GM12878 (cell line): Measurements from ENCODE around the gene CCNDBP1. TPM values are rescaled to one million over a fixed set of nuclear protein-coding genes. Genes with fewer than 3 reads are reported as not detected.

ENCODE experiments used
- ATAC-seq: fragments of 200-7000 bp; cut with Tn5 transposase; 3 replicates; pipeline ENCODE4 v1.9.1; 2020; ENCODE audit warnings: mild to moderate bottlenecking, moderate library complexity
- BruUV-seq: library from RNA; stranded (reverse); fragments of 400-500 nt; replicated peaks from 2 replicates; lab custom pipeline; 2021; lab: Mats Ljungman, UMichigan
- CTCF ChIA-PET: fragments of 300-600 bp; sonication (Branson Sonifier 250); formaldehyde crosslinking; extraction: SDS; loops from one replicate; lab custom pipeline; 2021; ENCODE audit warnings: inconsistent platforms; lab: Yijun Ruan, JAX
- POLR2A ChIA-PET: fragments of 350-600 bp; formaldehyde crosslinking; extraction: SDS; loops from one replicate; lab custom pipeline; 2021; ENCODE audit warnings: inconsistent platforms; lab: Charles Lee
- RAD21 ChIA-PET: fragments of 300-600 bp; sonication (Branson Sonifier 250); formaldehyde crosslinking; loops from one replicate; lab custom pipeline; 2023; ENCODE audit warnings: antibody characterized with exemption; ENCODE audit not compliant: unreplicated experiment; lab: Charles Lee
- SMC1A ChIA-PET: fragments of 300-600 bp; sonication (Branson Sonifier 250); formaldehyde crosslinking; loops from one replicate; lab custom pipeline; 2023; ENCODE audit not compliant: unreplicated experiment, uncharacterized antibody; lab: Charles Lee
- DNase-seq: peaks from one replicate; pipeline ENCODE4 v3.0.0-alpha.2; 2011; ENCODE audit warnings: low read depth, low spot score
- FAIRE-seq: peaks from 3 replicates; lab custom pipeline; 2011; peaks lifted over from hg19 to GRCh38; lab: Jason Lieb, UNC
- H2AFZ ChIP-seq: 2 replicates; pipeline ENCODE4 v1.6.0; 2011; ENCODE audit warnings: low read depth, low read length, control low read depth; ENCODE audit not compliant: control insufficient read depth
- H3K27ac ChIP-seq: 2 replicates; pipeline ENCODE4 v1.5.1; 2011; ENCODE audit warnings: control low read depth; ENCODE audit not compliant: control insufficient read depth, insufficient read depth
- H3K27me3 ChIP-seq, 2 experiments: replicated peaks in 1 of 2; 2 replicates each; pipeline versions ENCODE4 v1.6.0 to v1.6.1; 2011; ENCODE audit warnings: low read length in 1 of 2; ENCODE audit not compliant: control insufficient read depth in 2 of 2, insufficient read depth in 2 of 2
- H3K36me3 ChIP-seq, 2 experiments: 2 replicates each; pipeline ENCODE4 v1.5.1; 2011; ENCODE audit warnings: low read length in 1 of 2; ENCODE audit not compliant: control insufficient read depth in 2 of 2, insufficient read depth in 2 of 2
- H3K4me1 ChIP-seq: 2 replicates; pipeline ENCODE4 v1.6.1; 2011; ENCODE audit warnings: mild to moderate bottlenecking, low read length, moderate library complexity, mixed read lengths; ENCODE audit not compliant: control insufficient read depth, insufficient read depth
- H3K4me2 ChIP-seq: 2 replicates; pipeline ENCODE4 v1.6.0; 2011; ENCODE audit warnings: control low read depth; ENCODE audit not compliant: control insufficient read depth, insufficient read depth
- H3K4me3 ChIP-seq: fragments of 200-600 bp; sonication (generic); 2 replicates; pipeline ENCODE4 v1.5.1; 2016
- H3K79me2 ChIP-seq: 2 replicates; pipeline ENCODE4 v1.6.0; 2011; ENCODE audit warnings: low read length; ENCODE audit not compliant: control insufficient read depth, insufficient read depth
- H3K9ac ChIP-seq: 2 replicates; pipeline ENCODE4 v1.8.0; 2011; ENCODE audit warnings: low read length, control low read depth, mixed read lengths; ENCODE audit not compliant: control insufficient read depth, insufficient read depth
- H3K9me3 ChIP-seq: replicated peaks from 3 replicates; pipeline ENCODE4 v1.5.1; 2011; ENCODE audit warnings: mild to moderate bottlenecking, low read length; ENCODE audit not compliant: control insufficient read depth, insufficient read depth
- H4K20me1 ChIP-seq: 2 replicates; pipeline ENCODE4 v1.6.0; 2011; ENCODE audit not compliant: control insufficient read depth, insufficient read depth
- CTCF ChIP-seq, 3 experiments: IDR thresholded peaks in 2 of 3; conservative IDR thresholded peaks in 1 of 3; 2 replicates each; pipeline ENCODE4 v1.5.1; 2011; ENCODE audit warnings: low read depth in 3 of 3, low read length in 3 of 3, mild to moderate bottlenecking in 3 of 3, control low read depth in 2 of 3, moderate library complexity in 2 of 3, inconsistent platforms in 1 of 3, mixed read lengths in 1 of 3; ENCODE audit not compliant: control insufficient read depth in 2 of 3, insufficient read depth in 1 of 3; ENCODE audit errors: extremely low read depth in 1 of 3
- KDM1A ChIP-seq: fragments of 200-600 bp; sonication (generic); IDR thresholded peaks from 2 replicates; pipeline ENCODE4 v1.6.1; 2016; ENCODE audit warnings: borderline replicate concordance
- LARP7 ChIP-seq: fragments of 450-650 bp; IDR thresholded peaks from 2 replicates; pipeline ENCODE4 v1.6.1; 2017; ENCODE audit warnings: mild to moderate bottlenecking
- POLR2AphosphoS2 ChIP-seq: IDR thresholded peaks from 2 replicates; pipeline ENCODE4 v1.6.1; 2011; ENCODE audit warnings: low read depth, mild to moderate bottlenecking, low read length, improper control_type of control experiment, moderate library complexity
- whole genome bisulfite sequencing: methylation state at CpG from one replicate; pipeline ENCODE4 v1.1.6; 2016; ENCODE audit warnings: low lambda C conversion rate; ENCODE audit not compliant: insufficient replicate concordance, insufficient coverage; ENCODE audit errors: missing lambda C conversion rate; 5-methylcytosine and 5-hydroxymethylcytosine counted together
- in situ Hi-C: fragments of 300-500 bp; cut with MboI; formaldehyde crosslinking; loops from 9 replicates; pipeline ENCODE4 v1.14.3; 2018; ENCODE audit warnings: mixed read lengths
- intact Hi-C: fragments of 100-400 bp; cut with micrococcal nuclease; formaldehyde crosslinking; loops from one replicate; pipeline ENCODE4 v1.14.2; 2022; ENCODE audit not compliant: unreplicated experiment
- polyA plus RNA-seq, 11 experiments: library from polyadenylated mRNA; depleted of rRNA in 4 of 11; unstranded in 6 of 11; stranded (reverse) in 5 of 11; fragments of >200 nt; fragmentation: Nextera tagmentation in 4 of 11; fragmentation: Illumina TruSeq in 1 of 11; extraction: Ambion mirVana in 4 of 11; extraction: Trizol in 1 of 11; gene quantifications; 1 replicate in 1 of 11; 2 replicates in 10 of 11; pipeline versions ENCODE4 v1.2.1 to v1.2.3, GENCODE V29; 2011 to 2016; ENCODE audit warnings: inconsistent platforms in 2 of 11, missing spikeins in 2 of 11, low read depth in 1 of 11
- total RNA-seq, 4 experiments: library from RNA; depleted of rRNA in 3 of 4; stranded (reverse); fragments of >200 nt in 3 of 4; fragmentation: Illumina TruSeq in 1 of 4; extraction: Trizol in 1 of 4; gene quantifications; 2 replicates each; pipeline versions ENCODE4 v1.2.1 to v1.2.3, GENCODE V29; 2013 to 2021

Gene CCNDBP1
- total and polyA plus RNA-seq, 10 of the 15 experiments (the other 5 are each of a cell fraction or from before 2014, with no cell fraction given) = 30.1 to 86.7 (median 42.2) TPM

- no TSS peak for BruUV-seq
- H3K4me1 ChIP-seq = no peaks in the 10 kb centered on the region
- no peak for FAIRE-seq
- no peaks in the 10 kb centered on the region; the same call in 2 of the 3 replicates for H3K9me3 ChIP-seq
- H3K9ac ChIP-seq = no peak overlapping the region
- no peaks in the 10 kb centered on the region for H3K79me2 ChIP-seq
- no peaks in the 10 kb centered on the region for H3K36me3 ChIP-seq
- no peak for ATAC-seq
- ChIA-PET SMC1A (interaction anchor here (2.3 kb wide), 1 partner anchor 9 kb away, joined by 11 read pairs; no protein-coding TSS in a partner anchor), CTCF (interaction anchor here (0.6 to 2.3 kb wide), 4 partner anchors 8 to 70 kb away, joined by 3 to 14 read pairs (median 6); no protein-coding TSS in a partner anchor), RAD21 (no interaction called here), POLR2A (no interaction called here)
- no peak for DNase-seq
- no peaks in the 10 kb centered on the region for H3K27me3 ChIP-seq
- WGBS = 60% methylated on average over 7 of the region's 7 CpGs
- TF ChIP-seq LARP7 (no peak), POLR2AphosphoS2 (no peak)
- no peak overlapping the region for H3K4me3 ChIP-seq
- no peak overlapping the region for H2AFZ ChIP-seq
- in situ Hi-C loops (no loop called here), intact Hi-C loops (no loop called here)
- no peak overlapping the region for H3K27ac ChIP-seq
- no peaks in the 10 kb centered on the region for H4K20me1 ChIP-seq
- H3K4me2 ChIP-seq = no peak overlapping the region
These were observed 30.8 kb downstream of the CCNDBP1 start for GRCh38 chr15:43215961-43216360.

- H4K20me1 ChIP-seq = no peaks in the 10 kb centered on the region
- ATAC-seq = no peak
- no peak overlapping the region for H2AFZ ChIP-seq
- FAIRE-seq = no peak
- 23% methylated on average over 13 of the region's 13 CpGs for WGBS
- H3K4me3 ChIP-seq = no peak overlapping the region
- BruUV-seq = no TSS peak
- ChIA-PET RAD21 (interaction anchor here (0.6 kb wide), 1 partner anchor 1909 kb away, joined by 3 read pairs; no protein-coding TSS in a partner anchor), CTCF (interaction anchor here (1.1 to 2.4 kb wide), 3 partner anchors 15 to 66 kb away, joined by 5 to 7 read pairs (median 5); partner anchors contain the start of gene TGM5), POLR2A (no interaction called here), SMC1A (no interaction called here)
- intact Hi-C loops (no loop called here), in situ Hi-C loops (no loop called here)
- peak in 2 of 3 experiments; percentile 1 to 20; a peak in 1 of 6 replicates for TF ChIP-seq CTCF (IDR thresholded peaks at IDR 0.05 in 2 of 3, conservative IDR thresholded peaks at IDR 0.05 in 1 of 3; ENCODE audit: control insufficient read depth in 2 of 3, extremely low read depth in 1 of 3, insufficient read depth in 1 of 3, low read depth in 3 of 3, low read length in 3 of 3)
- TF ChIP-seq KDM1A = no peak
- no peaks in the 10 kb centered on the region; the same call in 2 of the 3 replicates for H3K9me3 ChIP-seq
- no peak overlapping the region for H3K27ac ChIP-seq
- H3K4me1 ChIP-seq = no peaks in the 10 kb centered on the region
- H3K36me3 ChIP-seq = no peaks in the 10 kb centered on the region
- H3K9ac ChIP-seq = no peak overlapping the region
- H3K4me2 ChIP-seq = no peak overlapping the region
- no peak for DNase-seq
- H3K79me2 ChIP-seq = no peaks in the 10 kb centered on the region
- H3K27me3 ChIP-seq = no peaks in the 10 kb centered on the region
These were observed 33.9 kb downstream of the CCNDBP1 start for GRCh38 chr15:43218908-43219706.
